ENCODE data around the gene HS2ST1.

DNA sequence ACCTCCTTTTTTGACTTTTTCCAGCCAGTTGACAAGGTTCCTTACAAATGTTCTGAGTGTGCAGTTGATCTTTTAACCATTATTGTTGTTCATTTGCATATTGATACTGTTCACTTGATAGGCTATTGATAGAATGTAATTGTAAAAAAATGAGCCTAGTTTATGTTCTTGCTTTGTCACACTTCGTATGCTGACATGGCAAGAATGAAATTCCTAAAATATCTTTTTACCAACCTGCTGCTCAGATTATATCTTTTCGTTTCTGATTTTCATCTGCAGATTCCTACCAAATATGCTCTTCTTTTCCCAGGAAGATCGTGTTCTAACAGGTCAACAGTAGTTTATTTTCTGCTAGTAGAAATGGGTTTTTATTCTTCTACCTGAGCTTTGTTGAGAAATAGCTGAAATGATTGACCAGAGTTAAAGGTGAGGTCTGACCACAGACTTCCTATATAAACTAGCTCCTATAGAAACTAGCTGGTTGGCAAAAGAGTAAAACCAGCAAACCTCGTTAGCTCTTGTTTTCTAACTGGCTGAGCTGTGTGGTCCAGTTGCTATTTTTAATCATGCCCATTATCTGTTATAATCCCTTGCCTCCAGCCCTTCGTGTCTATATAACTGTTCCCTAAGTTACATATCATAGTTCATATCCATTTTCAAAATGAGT is 174.8 kb downstream of the HS2ST1 start:
- no peak for TF ChIP-seq EZH2 (IDR thresholded peaks at IDR 0.05; ENCODE audit: low read length)
- TF ChIP-seq, protein P1, sequence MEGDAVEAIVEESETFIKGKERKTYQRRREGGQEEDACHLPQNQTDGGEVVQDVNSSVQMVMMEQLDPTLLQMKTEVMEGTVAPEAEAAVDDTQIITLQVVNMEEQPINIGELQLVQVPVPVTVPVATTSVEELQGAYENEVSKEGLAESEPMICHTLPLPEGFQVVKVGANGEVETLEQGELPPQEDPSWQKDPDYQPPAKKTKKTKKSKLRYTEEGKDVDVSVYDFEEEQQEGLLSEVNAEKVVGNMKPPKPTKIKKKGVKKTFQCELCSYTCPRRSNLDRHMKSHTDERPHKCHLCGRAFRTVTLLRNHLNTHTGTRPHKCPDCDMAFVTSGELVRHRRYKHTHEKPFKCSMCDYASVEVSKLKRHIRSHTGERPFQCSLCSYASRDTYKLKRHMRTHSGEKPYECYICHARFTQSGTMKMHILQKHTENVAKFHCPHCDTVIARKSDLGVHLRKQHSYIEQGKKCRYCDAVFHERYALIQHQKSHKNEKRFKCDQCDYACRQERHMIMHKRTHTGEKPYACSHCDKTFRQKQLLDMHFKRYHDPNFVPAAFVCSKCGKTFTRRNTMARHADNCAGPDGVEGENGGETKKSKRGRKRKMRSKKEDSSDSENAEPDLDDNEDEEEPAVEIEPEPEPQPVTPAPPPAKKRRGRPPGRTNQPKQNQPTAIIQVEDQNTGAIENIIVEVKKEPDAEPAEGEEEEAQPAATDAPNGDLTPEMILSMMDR (optimal IDR thresholded peaks at IDR 0.05 in 1 of 3, IDR thresholded peaks at IDR 0.05 in 1 of 3, conservative IDR thresholded peaks at IDR 0.05 in 1 of 3; ENCODE audit: extremely low read depth in 1 of 3, insufficient read depth in 2 of 3, low read length in 3 of 3): no peak

Data from keratinocyte (primary cell).